Mesodermal cell (in vitro differentiated cells): Measurements from ENCODE around the gene AGAP1.

Experiments used
- H3K27ac ChIP-seq: 2 replicates; pipeline ENCODE4 v1.7.0; 2013; ENCODE audit warnings: mild to moderate bottlenecking, low read depth, low read length, moderate library complexity; ENCODE audit not compliant: severe bottlenecking
- H3K36me3 ChIP-seq: 2 replicates; pipeline ENCODE4 v1.7.1; 2013; ENCODE audit warnings: mild to moderate bottlenecking, low read length, moderate library complexity; ENCODE audit not compliant: control insufficient read depth, insufficient read depth
- H3K4me1 ChIP-seq: one replicate; pipeline ENCODE4 v1.7.1; 2013; ENCODE audit warnings: mild to moderate bottlenecking, low read length; ENCODE audit not compliant: insufficient read depth, control insufficient read depth, poor library complexity, severe bottlenecking
- H3K4me3 ChIP-seq: 2 replicates; pipeline ENCODE4 v1.7.0; 2013; ENCODE audit warnings: low read length, control low read depth, mild to moderate bottlenecking; ENCODE audit not compliant: insufficient read depth, poor library complexity, severe bottlenecking; ENCODE audit errors: extremely low read depth
- H3K9me3 ChIP-seq: 2 replicates; pipeline ENCODE4 v1.7.1; 2013; ENCODE audit warnings: mild to moderate bottlenecking, low read length, moderate library complexity; ENCODE audit not compliant: control insufficient read depth
- whole genome bisulfite sequencing, 2 experiments: methylation state at CpG; one replicate each; pipeline ENCODE4 v1.1.5; 2013; ENCODE audit warnings: missing lambda C conversion rate in 2 of 2; ENCODE audit not compliant: insufficient coverage in 2 of 2; 5-methylcytosine and 5-hydroxymethylcytosine counted together

The AGAP1 gene

DNA sequence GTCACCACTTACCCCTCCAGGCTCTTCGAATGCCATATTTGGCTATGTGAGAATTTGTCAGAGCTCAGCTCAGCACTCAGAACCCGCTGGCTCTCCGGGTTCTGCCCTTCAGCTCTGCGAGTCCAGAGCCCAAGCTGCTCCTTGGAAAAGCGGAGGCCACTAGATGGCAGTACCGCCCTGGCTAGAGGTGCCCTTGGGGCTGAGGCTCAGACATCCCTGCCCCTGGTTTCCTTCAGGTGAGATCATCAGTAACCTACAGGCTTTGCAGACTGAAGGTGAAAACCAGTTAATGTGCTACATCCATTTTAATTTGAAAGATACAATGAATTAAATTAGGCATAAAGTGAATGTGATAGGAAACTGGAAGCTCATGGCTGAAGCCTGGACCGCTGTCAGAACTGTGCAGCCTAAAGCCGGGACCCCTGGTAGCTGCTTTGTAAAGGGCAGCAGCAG is 285.6 kb downstream of the AGAP1 start:
- peaks cover under 1% of the 10 kb centered on the region for H3K4me1 ChIP-seq
- H3K27ac ChIP-seq: no peak overlapping the region
- H3K9me3 ChIP-seq: no peaks in the 10 kb centered on the region
- WGBS, 2 experiments: 31 to 37% methylated on average over 6 to 8 of the region's 8 CpGs
- H3K4me3 ChIP-seq: no peak overlapping the region
- H3K36me3 ChIP-seq: peaks cover 20% of the 10 kb centered on the region

DNA sequence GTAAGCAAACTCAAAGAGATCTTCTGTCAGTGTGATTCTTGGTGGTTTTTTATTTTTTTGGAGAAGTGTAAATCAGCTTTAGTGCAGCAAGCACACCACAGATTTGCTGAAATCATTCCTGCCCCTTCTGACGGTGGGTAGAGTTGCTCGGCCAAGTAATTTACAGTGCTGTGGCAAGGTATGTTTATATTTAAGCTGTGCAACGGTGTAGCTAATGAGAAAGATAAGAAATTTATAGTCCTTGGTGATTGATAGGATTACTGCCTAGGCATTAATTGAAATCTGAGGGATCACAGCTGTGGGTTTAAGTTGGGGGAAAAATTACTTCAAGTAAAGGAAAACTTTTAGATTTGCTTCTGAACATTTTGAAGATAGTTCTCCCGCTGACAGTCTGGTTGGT is 286.6 kb downstream of the AGAP1 start:
- Histone ChIP-seq H3K4me1 (no peaks in the 10 kb centered on the region), H3K36me3 (peaks cover 14% of the 10 kb centered on the region), H3K27ac (no peak overlapping the region), H3K4me3 (no peak overlapping the region), H3K9me3 (no peaks in the 10 kb centered on the region)
- whole genome bisulfite sequencing, 2 experiments: 91 to 97% methylated on average over 4 of the region's 4 CpGs

DNA sequence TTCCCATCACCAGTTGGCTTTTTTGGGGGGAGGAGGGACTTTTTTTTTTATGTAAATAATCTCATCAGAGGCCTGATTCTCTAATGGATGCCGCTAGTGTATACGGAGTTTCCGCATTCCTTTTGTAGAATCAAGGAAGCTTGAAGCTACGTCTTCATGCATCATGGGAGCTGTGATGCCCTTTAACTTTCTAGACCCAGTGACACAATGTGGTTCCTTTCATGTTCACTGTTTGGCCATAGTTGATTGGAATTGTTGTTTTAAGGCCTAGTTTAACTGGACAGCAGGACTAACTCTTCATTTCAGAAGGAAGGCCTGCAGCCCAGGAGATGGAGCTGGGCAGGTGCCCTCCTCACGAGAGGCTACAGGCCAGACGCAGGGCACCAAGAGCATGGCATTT is 287.9 kb downstream of the AGAP1 start:
- Histone ChIP-seq H3K9me3 (no peaks in the 10 kb centered on the region), H3K4me1 (no peaks in the 10 kb centered on the region), H3K27ac (no peak overlapping the region), H3K36me3 (peaks cover 13% of the 10 kb centered on the region), H3K4me3 (no peak overlapping the region)
- WGBS, 2 experiments: 90 to 100% methylated on average over 3 to 6 of the region's 6 CpGs

DNA sequence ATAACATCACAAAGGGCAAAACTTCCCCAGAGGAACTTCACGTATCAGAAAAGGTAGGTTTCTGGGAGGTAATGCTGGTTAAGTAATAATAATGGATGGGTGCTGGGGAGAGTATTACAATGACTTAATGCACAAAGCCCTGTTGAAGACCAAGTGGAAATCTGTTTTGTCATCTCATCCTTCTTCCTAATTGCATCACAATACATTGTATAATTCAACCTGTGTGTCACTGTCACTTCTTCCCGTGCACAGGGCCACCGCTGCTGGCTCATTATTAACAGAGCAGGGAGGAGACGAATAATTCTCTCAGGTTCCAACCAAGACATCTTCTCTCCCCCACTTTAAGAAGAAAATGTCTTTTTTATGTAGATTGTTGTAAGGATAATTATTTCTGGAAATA is 290.9 kb downstream of the AGAP1 start:
- 90% methylated on average over 2 of the region's 4 CpGs; no CpG with 5 or more reads in 1 of the 2 experiments for WGBS, 2 experiments
- no peak overlapping the region for H3K4me3 ChIP-seq
- H3K9me3 ChIP-seq: no peaks in the 10 kb centered on the region
- no peak overlapping the region for H3K27ac ChIP-seq
- H3K36me3 ChIP-seq: peaks cover 23% of the 10 kb centered on the region
- H3K4me1 ChIP-seq: no peaks in the 10 kb centered on the region

DNA sequence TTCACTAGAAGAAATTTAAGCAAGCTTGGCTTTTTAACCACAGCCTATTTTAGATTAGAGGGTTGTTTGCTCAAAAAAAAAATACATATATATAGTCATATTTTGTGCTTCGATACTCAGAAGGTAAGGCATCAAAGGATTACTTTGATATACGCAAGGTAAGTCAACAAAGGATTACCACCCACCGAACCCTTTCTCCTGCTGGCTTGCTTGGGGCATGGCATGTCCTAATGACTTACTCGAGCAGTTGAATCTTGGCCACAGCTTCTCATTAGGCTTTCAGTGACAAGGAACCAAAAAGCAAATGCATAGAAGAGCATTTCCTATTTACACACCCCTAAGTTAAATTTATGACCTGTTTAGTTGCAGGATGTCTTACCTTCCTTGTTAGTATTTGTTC is 295.7 kb downstream of the AGAP1 start:
- whole genome bisulfite sequencing, 2 experiments: 78 to 93% methylated on average over 3 to 4 of the region's 4 CpGs
- no peaks in the 10 kb centered on the region for H3K4me1 ChIP-seq
- H3K4me3 ChIP-seq: no peak overlapping the region
- H3K36me3 ChIP-seq: peaks cover 19% of the 10 kb centered on the region
- H3K9me3 ChIP-seq: no peaks in the 10 kb centered on the region
- H3K27ac ChIP-seq: no peak overlapping the region

DNA sequence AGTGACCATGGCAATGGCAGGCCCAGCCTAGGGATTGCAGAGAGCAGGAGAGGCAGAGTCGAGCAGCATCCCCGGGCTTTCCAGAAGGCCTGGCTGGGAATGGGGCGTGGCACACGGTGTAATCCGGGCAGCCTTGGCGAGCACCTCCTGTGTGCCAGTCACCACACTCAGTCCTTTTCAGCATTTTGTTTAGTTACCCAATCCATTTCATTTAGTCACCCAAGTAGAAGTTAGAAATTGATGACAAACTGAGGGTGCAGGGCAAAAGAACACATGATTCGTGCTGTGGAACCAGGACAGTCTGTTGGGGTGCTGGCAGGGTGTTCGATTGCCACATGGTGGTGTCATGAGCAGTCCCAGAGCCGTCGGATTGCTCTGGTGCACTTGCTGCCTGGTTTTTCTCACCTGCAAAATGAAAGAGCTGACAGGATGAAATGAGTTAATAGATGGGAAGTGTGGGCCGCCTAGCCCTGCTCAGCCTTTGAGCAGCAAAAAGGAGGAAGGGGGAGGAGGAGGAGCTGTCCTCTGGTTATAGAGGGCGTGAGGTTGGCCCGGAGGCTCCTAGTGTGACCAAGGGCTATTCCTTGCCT is 299.4 kb downstream of the AGAP1 start:
- Histone ChIP-seq H3K27ac (no peak overlapping the region), H3K4me3 (no peak overlapping the region), H3K36me3 (peaks cover 20% of the 10 kb centered on the region), H3K9me3 (no peaks in the 10 kb centered on the region), H3K4me1 (no peaks in the 10 kb centered on the region)
- 55 to 67% methylated on average over 7 to 8 of the region's 13 CpGs for WGBS, 2 experiments

DNA sequence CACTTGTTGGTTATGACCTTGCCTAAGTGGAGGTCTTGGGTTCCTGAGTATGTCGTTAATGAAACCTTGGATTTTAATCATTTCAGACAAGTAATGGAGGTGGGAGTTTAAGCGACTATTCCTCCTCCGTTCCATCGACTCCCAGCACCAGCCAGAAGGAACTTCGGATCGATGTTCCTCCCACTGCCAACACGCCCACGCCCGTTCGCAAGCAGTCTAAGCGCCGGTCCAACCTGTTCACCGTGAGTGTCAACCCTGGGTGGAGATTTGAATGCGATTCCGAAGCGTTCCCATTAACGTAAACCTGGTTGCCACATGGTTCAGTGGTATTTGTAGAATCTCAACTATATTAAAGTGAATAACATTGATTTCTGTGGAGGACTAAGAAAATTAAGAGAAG is 305.4 kb downstream of the AGAP1 start:
- Histone ChIP-seq H3K4me1 (no peaks in the 10 kb centered on the region), H3K36me3 (peaks cover 50% of the 10 kb centered on the region), H3K27ac (no peak overlapping the region), H3K4me3 (no peak overlapping the region), H3K9me3 (no peaks in the 10 kb centered on the region)
- WGBS, 2 experiments: 93 to 96% methylated on average over 14 to 17 of the region's 17 CpGs

DNA sequence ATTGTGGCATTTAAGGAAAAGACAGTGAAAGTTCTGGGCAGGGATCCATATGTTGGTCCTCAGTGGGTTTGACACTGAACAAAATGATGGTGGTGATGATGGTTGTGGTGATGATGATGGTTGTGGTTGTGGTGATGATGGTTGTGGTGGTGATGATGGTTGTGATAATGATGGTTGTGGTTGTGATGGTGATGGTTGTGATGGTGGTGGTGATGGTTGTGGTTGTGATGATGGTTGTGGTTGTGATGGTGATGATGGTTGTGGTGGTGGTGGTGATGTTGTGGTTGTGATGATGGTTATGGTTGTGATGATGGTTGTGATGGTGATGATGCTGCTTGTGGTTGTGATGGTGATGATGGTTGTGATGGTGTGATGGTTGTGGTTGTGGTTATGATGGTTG is 308.7 kb downstream of the AGAP1 start:
- H3K36me3 ChIP-seq: peaks cover 64% of the 10 kb centered on the region
- no peaks in the 10 kb centered on the region for H3K4me1 ChIP-seq
- H3K9me3 ChIP-seq: no peaks in the 10 kb centered on the region
- H3K27ac ChIP-seq: no peak overlapping the region
- no peak overlapping the region for H3K4me3 ChIP-seq

DNA sequence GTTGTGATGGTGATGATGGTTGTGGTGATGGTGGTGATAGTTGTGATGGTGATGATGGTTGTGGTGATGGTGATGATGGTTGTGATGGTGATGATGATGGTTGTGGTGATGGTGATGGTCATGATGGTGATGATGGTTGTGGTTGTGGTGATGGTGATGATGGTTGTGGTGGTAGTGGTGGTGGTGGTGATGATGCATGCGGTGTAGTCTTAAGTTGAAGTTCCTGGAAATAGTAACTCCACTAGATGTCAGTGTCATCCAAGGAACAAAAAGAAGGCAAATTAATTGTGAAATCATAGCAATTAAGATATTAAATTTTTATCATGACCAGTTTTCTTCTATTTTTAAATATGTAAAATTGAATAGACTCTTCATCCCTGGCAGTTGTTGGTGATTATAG is 309.2 kb downstream of the AGAP1 start:
- Histone ChIP-seq H3K36me3 (peaks cover 60% of the 10 kb centered on the region), H3K4me3 (no peak overlapping the region)
- no CpG with 5 or more reads among the region's 1 CpG for WGBS, 2 experiments

DNA sequence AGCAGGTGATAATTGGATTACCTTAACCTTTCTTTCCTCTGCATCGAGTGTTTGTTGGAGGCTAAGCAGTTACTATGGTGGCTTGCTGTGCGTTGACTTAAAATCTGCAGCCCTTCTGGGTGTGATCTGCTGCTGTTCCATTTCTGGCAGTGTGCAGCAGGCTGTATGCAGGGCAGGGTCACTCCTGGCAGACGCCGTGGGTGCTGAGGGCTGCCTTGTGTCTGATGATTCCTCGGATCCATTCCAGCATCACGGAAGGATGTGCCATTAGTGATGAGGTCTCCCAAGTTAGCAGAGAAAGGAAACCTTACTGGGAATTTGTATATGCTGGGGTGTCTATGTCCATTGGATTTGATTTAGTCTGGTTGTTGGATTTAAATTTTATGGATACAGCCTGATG is 310.8 kb downstream of the AGAP1 start:
- WGBS, 2 experiments: 90 to 92% methylated on average over 5 to 6 of the region's 6 CpGs
- Histone ChIP-seq H3K9me3 (no peaks in the 10 kb centered on the region), H3K4me3 (no peak overlapping the region), H3K4me1 (no peaks in the 10 kb centered on the region), H3K36me3 (peaks cover 60% of the 10 kb centered on the region), H3K27ac (no peak overlapping the region)

More for the DNA sequence above, 309.2 kb downstream of the AGAP1 start:
- H3K27ac ChIP-seq: no peak overlapping the region
- no peaks in the 10 kb centered on the region for H3K9me3 ChIP-seq
- no peaks in the 10 kb centered on the region for H3K4me1 ChIP-seq

DNA sequence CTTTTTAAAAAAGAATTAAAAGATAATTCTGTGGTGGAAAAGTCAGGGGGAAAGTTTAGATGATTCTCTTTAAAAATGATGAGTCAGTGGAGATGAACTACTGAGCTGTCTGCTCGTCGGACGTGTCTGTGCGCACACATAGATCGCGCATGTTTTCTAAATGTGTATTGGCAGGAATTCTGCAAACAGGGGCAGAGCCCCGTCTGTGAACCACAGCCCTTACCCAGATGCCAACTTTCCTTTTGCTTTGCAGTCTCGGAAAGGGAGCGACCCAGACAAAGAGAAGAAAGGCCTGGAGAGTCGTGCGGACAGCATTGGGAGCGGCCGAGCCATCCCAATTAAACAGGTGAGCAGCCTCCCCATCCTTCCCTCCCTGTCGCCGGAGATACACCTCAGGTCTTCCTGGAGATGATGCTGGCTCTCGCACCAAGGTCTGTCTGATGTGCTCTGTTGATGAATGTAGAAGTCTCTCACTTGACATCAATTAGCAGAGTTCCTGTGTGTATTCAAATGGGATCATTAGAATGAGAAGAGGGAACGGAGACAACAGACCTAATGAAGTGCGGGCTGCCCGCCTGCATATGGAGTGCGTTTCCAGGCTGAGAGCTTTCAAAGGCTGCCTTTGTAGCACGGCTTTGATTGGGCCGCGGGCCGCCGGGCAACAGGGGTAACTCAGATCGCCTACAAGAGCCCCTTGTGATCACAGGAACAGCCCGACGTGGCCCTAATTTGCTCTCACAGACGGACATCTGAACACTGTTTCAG is 313.3 kb downstream of the AGAP1 start:
- H3K4me1 ChIP-seq: peaks cover 10% of the 10 kb centered on the region
- peaks cover 56% of the 10 kb centered on the region for H3K36me3 ChIP-seq
- no peaks in the 10 kb centered on the region for H3K9me3 ChIP-seq
- 73% methylated on average over 23 to 25 of the region's 29 CpGs for WGBS, 2 experiments
- H3K4me3 ChIP-seq: no peak overlapping the region
- H3K27ac ChIP-seq: no peak overlapping the region
